Brain microvascular endothelial cell (primary cell): Measurements from ENCODE around the gene ISY1.
A peak's percentile ranks its signal among the peaks of the same experiment; 100 is the strongest.

Source experiments
- DNase-seq: peaks from one replicate; pipeline ENCODE4 v3.0.0-alpha.2; 2020
- H3K27ac ChIP-seq: fragments of 250-450 bp; sonication (Bioruptor Pico); 2 replicates; pipeline ENCODE4 v1.5.1; 2020; ENCODE audit warnings: mild to moderate bottlenecking, moderate library complexity
- H3K27me3 ChIP-seq: fragments of 250-450 bp; sonication (Bioruptor Pico); replicated peaks from 2 replicates; pipeline ENCODE4 v1.5.1; 2020; ENCODE audit warnings: mild to moderate bottlenecking
- H3K36me3 ChIP-seq: fragments of 250-450 bp; sonication (Bioruptor Pico); replicated peaks from 2 replicates; pipeline ENCODE4 v1.5.1; 2020; ENCODE audit warnings: mild to moderate bottlenecking
- H3K4me3 ChIP-seq: 2 replicates; pipeline ENCODE4 v1.5.1; 2011; ENCODE audit warnings: low read depth, mild to moderate bottlenecking, control low read depth, low read length, moderate library complexity
- in situ Hi-C: cut with HindIII; loops from 2 replicates; pipeline ENCODE4 v1.10.0; 2017; ENCODE audit warnings: low sequenced_read_pairs, low pct_ligation_motif_present
- TF ChIP-seq, protein P1 (sequence below): IDR thresholded peaks from 2 replicates; pipeline ENCODE4 v1.5.1; 2011; ENCODE audit warnings: low read depth, mild to moderate bottlenecking, moderate library complexity, low read length, control low read depth, inconsistent platforms; ENCODE audit errors: missing control alignments

ISY1 gene

DNA sequence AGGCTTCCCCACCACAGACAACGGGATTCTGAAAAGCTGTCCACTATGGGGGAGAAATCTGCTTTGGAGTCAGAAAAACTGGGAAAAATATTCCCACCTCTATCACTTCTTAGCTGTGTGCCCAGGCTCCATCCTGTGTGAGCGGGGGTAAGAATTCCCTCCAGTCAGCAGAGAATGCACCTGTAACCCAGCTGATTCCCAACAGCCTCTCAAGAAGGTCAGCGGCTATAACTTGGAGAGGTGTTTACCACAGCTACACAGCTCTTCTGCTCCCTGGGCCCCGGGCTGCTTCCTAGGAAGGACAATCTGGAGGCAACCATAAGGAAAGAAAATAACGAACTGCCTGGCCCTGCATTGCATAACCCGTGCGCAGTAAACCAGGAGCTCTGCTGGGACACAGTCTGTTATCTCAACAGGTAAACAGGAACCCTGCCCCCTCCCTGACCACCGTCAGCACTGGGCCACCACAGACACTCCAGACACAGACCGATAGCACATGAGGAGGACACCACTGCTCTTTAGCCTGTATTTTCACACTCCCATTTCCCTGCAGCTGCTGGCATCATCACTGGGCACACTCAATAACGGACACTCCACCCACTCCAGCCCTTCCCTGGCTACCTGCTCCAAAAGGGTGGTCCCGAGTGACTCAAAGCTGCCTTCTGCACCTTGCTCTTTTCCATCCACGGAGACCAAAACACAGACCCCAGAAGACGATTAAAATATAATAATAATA, 41.3 kb downstream of the ISY1 start:
- no peak for DNase-seq
- H3K4me3 ChIP-seq, result peak overlapping the region; percentile 84
- H3K36me3 ChIP-seq, result peaks cover 11% of the 10 kb centered on the region
- H3K27ac ChIP-seq, result no peak overlapping the region
- in situ Hi-C loops, result no loop called here
- TF ChIP-seq, protein P1, sequence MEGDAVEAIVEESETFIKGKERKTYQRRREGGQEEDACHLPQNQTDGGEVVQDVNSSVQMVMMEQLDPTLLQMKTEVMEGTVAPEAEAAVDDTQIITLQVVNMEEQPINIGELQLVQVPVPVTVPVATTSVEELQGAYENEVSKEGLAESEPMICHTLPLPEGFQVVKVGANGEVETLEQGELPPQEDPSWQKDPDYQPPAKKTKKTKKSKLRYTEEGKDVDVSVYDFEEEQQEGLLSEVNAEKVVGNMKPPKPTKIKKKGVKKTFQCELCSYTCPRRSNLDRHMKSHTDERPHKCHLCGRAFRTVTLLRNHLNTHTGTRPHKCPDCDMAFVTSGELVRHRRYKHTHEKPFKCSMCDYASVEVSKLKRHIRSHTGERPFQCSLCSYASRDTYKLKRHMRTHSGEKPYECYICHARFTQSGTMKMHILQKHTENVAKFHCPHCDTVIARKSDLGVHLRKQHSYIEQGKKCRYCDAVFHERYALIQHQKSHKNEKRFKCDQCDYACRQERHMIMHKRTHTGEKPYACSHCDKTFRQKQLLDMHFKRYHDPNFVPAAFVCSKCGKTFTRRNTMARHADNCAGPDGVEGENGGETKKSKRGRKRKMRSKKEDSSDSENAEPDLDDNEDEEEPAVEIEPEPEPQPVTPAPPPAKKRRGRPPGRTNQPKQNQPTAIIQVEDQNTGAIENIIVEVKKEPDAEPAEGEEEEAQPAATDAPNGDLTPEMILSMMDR, result no peak
- H3K27me3 ChIP-seq, result no peaks in the 10 kb centered on the region

DNA sequence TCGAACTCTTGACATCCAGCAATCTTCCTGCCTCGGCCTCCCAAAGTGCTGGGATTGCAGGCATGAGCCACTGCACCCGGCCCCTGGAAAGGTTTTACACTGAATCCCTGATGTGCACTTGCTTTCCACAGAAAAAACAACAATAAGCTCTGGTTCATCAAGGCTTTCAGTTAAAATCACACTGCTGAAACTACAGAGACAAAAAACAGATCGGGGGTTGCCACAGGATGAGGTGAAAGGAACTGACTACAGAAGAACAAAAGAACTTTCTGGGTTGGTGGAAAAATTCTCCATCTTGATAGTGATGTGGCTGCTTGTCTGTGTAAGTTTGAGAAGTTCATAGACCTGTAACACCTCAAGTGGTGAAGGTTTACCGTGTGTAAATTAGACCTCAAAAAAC, 42.1 kb downstream of the ISY1 start:
- TF ChIP-seq, protein P1, result no peak
- no peak for DNase-seq
- in situ Hi-C loops, result no loop called here
- peaks cover 13% of the 10 kb centered on the region for H3K36me3 ChIP-seq
- no peaks in the 10 kb centered on the region for H3K27me3 ChIP-seq
- no peak overlapping the region for H3K27ac ChIP-seq
- no peak overlapping the region for H3K4me3 ChIP-seq

DNA sequence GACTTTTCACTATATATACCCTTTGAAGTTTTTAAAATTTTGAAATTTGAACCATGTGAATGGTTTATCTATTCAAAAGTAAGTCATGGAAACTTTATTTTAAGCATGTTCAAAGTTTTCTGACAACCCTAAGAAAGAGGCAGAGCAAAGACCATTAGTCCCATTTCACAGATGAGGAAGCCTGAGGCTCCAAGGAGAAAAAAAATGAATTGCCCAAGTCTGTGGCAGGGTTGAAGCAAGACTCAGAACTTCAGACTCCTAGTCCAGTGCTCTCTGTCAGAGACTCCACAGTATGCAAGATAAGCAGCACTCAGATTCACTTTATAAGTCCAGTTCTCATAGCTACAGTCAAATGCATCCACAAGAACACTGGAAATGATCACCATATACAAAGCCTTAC, 43.7 kb downstream of the ISY1 start:
- TF ChIP-seq, protein P1, result no peak
- peaks cover 16% of the 10 kb centered on the region for H3K36me3 ChIP-seq
- in situ Hi-C loops, result no loop called here

DNA sequence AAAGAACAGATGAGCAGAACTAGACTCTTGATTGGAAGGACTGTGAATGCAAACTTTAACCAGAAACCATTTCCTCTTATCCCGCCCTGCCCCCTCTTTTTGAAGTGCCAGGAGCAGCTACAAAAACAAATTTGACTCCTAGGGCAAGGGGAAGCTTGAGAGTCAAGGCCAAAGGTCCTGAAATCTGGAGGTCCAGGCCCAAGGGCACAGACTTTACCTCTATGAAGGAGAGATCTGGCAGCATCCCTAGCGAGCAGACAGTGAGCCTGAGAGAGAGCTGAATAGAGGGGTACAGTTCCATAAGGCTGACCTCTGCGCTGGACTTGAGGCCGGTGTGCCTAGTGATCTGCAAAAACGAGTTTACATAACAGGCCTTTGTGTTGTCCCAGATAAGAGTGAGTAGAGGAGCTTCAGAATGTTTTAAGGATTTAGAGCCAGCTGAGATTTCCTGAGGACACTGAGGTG, 44.3 kb downstream of the ISY1 start:
- no peak for DNase-seq
- Histone ChIP-seq H3K36me3 (peaks cover 17% of the 10 kb centered on the region), H3K27me3 (no peaks in the 10 kb centered on the region), H3K4me3 (no peak overlapping the region), H3K27ac (no peak overlapping the region)
- TF ChIP-seq, protein P1, result no peak
- in situ Hi-C loops, result no loop called here

More for the DNA sequence above, 43.7 kb downstream of the ISY1 start:
- Histone ChIP-seq H3K27ac (no peak overlapping the region), H3K27me3 (no peaks in the 10 kb centered on the region), H3K4me3 (no peak overlapping the region)
- DNase-seq, result no peak

DNA sequence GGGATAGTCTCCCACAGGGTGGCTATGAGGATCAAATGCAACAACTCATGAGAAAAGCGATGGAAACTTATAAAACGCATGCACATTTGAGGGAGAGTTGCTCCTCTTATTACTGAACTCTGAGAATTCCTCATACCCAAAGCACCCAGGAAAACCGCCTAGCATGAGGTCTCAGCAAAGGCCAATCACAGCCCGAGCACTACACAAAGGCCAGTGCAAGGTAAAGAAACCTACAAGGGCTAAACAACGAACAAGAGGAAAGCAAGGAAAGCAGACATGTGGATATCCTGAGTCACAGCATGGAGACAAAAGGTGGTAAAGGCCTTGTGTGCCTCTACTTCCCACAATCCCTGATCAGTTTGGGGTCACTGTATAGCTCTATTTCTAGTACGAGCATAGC, 46.4 kb downstream of the ISY1 start:
- H3K27ac ChIP-seq, result no peak overlapping the region
- no peaks in the 10 kb centered on the region for H3K27me3 ChIP-seq
- peaks cover 17% of the 10 kb centered on the region for H3K36me3 ChIP-seq
- no peak overlapping the region for H3K4me3 ChIP-seq
- in situ Hi-C loops, result no loop called here
- no peak for DNase-seq
- TF ChIP-seq, protein P1, result no peak
